ENCODE measurements around the gene BAG1.
A peak's percentile ranks its signal among the peaks of the same experiment; 100 is the strongest.

Gene BAG1

DNA sequence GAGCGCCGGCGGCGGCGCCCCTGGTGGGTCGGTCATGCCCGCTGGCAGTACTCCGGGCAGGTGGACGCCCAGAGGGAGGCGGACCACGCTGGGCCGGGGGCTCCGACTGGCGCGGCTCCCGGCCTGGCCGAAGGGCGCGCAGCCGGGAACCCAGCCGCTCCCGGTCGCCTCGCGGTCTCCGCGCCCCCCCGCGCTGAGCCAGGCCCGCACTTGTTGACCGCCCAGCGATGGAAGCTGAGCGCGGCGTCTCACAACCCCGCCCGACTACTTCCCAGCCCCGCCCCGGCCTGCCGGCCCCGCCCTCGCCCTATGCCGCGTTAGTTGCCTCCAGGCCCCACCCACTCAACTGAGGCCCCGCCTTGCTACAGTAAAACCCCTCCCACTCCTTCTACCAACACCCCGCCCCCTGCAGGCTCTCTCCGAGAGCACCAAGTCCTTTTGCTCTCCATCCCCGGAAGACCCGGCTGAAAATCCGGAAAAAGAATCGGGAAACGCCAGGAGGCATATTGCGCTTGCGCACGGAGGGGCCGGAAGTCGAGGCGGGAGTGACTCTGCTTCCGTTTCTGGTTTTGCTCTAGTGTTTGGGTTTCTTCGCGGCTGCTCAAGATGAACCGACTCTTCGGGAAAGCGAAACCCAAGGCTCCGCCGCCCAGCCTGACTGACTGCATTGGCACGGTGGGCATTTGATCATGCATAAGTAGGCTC is at the start of gene BAG1, which contains the start of gene CHMP5:
Gene BAG1, minus strand, starts transcription at position 236 of the 705 bp plus-strand sequence.
Gene CHMP5, plus strand, starts transcription at position 577 of the 705 bp plus-strand sequence. Its CDS starts 30 bp downstream, at position 607.
- DNase-seq (ENCODE audit: low read depth): peak; percentile 99

GRCh38 chr9:33311953-33312352 is 47.4 kb upstream of the BAG1 start:
- no peak for DNase-seq (ENCODE audit: low read depth)

GRCh38 chr9:33310748-33311147 is 46.2 kb upstream of the BAG1 start:
- DNase-seq (ENCODE audit: low read depth): no peak

DNA sequence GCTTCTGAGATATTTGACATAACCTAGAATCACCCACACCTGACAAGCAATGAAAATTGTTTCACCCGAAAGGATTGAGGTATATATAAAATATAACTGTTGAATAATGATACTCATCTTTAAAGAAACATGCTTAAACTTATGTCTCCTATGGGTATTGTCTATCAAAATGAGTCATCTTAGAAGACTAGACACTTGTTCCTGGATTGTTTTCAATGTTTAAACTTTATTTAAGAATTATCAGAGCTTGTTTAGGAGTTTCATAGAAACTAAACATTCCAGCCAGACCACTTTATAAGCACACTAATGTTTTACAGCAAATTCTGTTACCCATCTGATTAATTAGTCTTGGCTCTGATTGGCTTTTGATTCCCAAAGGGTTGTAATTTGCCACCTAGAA is 45.4 kb upstream of the BAG1 start:
- DNase-seq (ENCODE audit: low read depth): no peak

- DNase-seq (ENCODE audit: low read depth): no peak
These were observed 42.6 kb upstream of the BAG1 start for GRCh38 chr9:33307067-33307466.

- no peak for DNase-seq (ENCODE audit: low read depth)
These were observed 41.5 kb upstream of the BAG1 start for GRCh38 chr9:33306037-33306436.

- no peak for DNase-seq (ENCODE audit: low read depth)
These were observed 39.9 kb upstream of the BAG1 start for GRCh38 chr9:33304362-33304761.

DNA sequence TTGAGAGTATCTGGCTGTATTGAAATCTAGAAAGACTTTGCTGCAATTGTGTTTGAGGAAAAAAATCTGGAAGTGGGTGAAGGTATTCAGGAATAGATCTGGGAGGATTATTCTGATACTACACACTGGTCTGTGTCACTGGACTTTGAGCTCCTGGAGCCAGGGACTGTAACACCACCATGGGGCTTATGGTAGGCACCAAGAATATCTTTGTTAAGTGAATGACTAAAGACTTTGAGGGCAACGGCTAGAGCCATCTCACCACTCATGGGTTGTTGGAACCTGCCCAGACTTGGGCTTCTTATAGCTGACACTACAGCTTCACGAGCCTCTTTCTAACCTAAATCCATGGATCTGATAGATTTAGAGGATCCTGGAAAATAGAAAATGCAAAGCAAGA is 36.0 kb upstream of the BAG1 start:
- no peak for DNase-seq (ENCODE audit: low read depth)

GRCh38 chr9:33297432-33297831 is 32.9 kb upstream of the BAG1 start:
- DNase-seq (ENCODE audit: low read depth): no peak

GRCh38 chr9:33295571-33295970 is 31.1 kb upstream of the BAG1 start:
- DNase-seq (ENCODE audit: low read depth): no peak

GRCh38 chr9:33294670-33295432 is 30.3 kb upstream of the BAG1 start:
- DNase-seq (ENCODE audit: low read depth): no peak

DNA sequence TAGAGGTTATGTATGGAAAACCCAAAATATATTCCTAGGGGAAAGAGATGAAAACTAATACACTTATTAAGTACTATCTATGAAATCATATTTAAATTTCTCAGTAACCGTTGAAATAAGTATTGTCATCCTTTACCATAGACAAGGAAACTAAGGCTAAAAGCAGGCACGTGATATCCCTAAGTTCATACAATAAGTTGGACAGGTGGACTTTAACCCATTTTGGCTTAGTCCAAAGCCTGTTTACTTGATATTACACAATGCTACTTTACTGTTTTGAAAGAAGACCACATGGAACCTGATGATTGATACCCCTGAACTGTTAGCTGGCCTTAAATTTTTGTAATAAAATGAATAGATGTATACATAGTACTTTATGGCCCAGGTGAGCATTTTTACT is 29.3 kb upstream of the BAG1 start:
- DNase-seq (ENCODE audit: low read depth): no peak

DNA sequence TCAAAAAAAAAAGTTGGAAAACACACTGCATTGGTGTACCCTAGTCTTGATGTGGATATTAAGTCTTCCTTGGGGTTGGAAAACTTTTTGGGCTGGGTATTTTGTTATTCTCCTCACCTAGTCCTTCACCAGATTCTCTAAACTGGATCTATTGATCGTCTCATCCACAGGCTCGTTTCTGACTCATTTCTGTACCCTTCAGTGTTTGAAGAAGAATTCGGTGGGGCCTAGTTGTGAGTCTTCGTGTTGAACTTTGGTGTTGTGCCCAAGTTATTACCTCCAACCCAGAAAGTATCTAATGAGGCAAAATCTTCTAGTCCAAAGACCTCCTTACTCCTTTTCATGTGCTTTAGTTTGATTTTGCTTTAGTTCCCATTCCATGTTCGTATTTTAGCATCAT is 27.4 kb upstream of the BAG1 start:
- no peak for DNase-seq (ENCODE audit: low read depth)

DNA sequence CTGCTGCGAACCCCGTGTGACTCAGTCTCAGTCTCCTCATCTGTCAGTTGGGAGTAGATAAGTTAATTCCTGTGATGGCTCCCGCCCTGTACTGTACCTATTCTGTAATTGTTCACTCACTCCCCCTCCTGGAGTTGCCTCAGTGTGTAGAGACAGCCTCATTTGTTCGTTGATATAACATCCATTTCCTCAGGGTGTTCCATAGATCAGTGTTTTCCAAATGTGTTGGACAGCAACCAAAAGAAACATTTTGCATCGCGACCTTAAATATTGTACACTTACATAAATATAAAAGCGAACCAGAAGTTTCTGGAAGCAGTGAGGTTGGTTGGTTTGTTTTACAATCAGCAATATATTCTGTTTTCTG is 26.5 kb upstream of the BAG1 start:
- no peak for DNase-seq (ENCODE audit: low read depth)

DNA sequence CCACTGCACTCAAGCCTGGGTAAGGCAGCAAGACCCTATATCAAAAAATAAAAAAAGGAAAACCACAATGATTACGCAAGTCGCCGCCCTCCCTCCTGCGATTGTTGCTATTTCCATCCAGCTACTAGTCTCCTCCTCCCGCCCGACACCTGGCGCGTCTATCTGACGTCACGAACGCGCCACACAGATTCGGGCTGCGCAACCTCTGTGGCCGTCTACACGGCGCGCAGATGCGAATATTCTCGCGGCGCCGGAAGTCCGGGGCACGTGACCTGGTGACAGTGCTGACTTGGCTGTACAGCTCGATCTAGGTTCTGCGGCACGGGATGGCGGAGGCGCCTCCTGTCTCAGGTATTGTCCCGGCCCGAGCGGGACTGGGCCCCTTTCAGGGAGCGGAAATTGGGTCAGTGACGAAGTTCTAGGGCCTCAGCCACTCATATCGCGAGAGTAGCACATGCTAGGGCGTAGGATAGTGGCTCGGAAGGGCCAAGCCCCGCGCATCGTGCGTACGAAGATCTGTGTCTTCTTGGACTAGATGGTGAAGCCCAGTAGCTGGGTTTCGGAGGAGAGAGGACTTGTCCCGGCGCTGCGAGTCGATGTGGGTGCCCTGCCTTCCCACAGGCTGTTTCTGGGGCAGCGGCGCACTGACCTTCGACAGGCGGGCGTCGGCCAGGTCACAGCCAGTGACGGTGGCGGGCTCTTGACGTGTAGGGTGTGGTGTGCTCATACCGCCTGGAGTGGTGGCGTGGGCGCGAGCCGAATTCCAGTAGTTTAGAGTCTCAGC is 25.9 kb upstream of the BAG1 start, which contains the start of gene NFX1:
Gene NFX1, plus strand, starts transcription at position 270 of the 784 bp plus-strand sequence. Its CDS starts 57 bp downstream, at position 327.
- peak; percentile 97 for DNase-seq (ENCODE audit: low read depth)

- DNase-seq (ENCODE audit: low read depth): no peak
These were observed 25.4 kb upstream of the BAG1 start for GRCh38 chr9:33289936-33290246.

DNA sequence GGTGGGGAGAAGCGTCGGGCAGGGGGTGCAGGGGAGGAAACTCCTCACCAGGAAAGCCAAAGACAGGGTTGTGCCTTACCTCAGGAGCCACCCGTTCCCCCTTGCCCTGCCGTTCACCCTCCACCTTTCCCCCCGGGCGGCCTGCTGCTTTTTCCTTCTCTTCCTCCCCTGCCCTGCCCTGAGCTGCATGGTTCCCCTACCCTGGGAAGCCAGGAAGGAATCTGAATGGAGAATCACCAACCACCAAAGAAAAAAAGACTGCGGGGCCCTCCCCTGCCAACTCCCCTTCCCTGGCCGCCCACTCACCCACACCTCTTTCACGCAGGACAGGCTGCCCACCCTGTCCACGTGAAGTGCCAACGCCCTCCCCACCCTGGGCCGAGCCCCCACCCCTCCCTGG is 25.0 kb upstream of the BAG1 start:
- no peak for DNase-seq (ENCODE audit: low read depth)

DNA sequence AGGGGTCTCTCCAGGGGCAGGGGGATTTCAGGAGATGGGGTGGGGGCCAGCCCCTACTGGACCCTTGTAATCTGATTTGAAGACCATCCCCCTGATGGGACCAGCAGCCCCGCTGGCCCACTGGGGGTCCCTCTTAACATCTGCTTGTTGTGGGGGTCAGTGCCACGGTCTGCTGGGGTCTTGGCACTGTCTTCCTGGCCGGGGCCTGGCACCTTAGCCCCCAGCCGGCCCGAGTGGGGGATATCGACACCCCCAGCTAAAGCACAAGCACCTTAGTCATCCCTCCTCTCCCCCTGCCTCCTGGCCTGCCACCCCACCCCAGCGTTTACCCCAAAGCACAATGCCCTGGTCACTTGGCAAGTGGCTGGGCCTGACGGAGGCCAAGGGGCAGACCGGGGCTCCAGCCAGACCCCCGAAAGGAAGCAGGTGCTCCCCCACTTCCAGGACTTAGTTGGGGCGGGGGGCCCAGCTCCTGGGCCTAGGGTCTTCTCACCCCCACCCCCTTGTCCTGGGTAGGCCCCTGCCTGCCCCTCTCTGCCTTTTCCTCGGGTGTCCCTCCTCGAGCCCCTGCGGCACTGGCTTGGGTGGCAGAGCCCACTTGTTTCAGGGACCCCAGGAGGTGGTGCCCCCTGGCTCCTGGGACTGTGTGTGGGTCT is 24.4 kb upstream of the BAG1 start:
- DNase-seq (ENCODE audit: low read depth): no peak

- no peak for DNase-seq (ENCODE audit: low read depth)
These were observed 23.7 kb upstream of the BAG1 start for GRCh38 chr9:33288235-33288634.

DNA sequence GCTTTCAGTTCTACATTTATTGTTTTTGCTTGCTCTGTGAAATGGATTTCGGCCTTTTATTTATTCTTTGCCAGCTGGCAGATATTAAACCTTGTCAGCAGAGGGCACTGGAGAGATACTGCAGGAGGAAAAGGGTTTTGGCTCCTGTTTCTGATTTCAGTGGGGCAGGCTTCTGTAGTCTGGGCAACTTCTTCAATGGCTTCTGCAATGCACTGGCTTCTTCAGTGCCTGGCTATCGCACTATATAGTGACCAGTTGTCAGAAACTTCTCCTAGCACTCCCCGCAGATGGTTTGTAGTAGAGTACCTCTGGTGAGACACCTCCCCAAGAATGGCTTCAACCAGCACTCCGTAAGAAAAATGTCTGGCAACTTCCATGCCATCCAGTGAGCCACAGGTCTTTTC is 22.6 kb upstream of the BAG1 start:
- peak; percentile 64 for DNase-seq (ENCODE audit: low read depth)

DNA sequence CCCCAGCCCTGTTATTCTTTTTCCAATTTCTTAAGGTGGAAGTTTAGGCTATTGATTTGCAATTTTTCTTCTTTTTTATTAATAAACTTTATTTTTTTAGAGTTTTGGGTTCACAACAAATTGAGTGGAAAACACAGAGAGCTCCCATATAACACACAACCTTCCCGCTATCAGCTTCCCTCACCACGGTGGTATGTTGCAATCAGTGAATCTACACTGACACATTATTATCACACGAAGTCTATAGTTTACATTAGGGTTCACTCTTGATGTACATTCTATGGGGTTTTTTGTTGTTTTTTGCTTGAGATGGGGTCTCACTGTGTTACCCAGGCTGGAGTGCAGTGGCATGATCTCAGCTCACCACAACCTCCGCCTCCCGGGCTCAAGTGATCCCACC is 21.0 kb upstream of the BAG1 start:
- DNase-seq (ENCODE audit: low read depth): no peak

- no peak for DNase-seq (ENCODE audit: low read depth)
These were observed 13.0 kb upstream of the BAG1 start for GRCh38 chr9:33277484-33277883.
